GM23248 (cell line): ENCODE measurements around the gene CDH1. TPM values are rescaled to one million over a fixed set of nuclear protein-coding genes. Genes with fewer than 3 reads are reported as not detected.

Source experiments
- DNase-seq: peaks from one replicate; pipeline ENCODE4 v3.0.0-alpha.2; 2015
- H2AFZ ChIP-seq: fragments of 200-600 bp; sonication (generic); 2 replicates; pipeline ENCODE4 v1.6.1; 2016; ENCODE audit warnings: antibody characterized with exemption
- H3F3A ChIP-seq: fragments of 200-600 bp; sonication (generic); 2 replicates; pipeline ENCODE4 v1.6.1; 2016; ENCODE audit warnings: mild to moderate bottlenecking, antibody characterized with exemption, mixed run types; ENCODE audit not compliant: insufficient read depth
- H3K27ac ChIP-seq: fragments of 200-600 bp; sonication (generic); 2 replicates; pipeline ENCODE4 v1.5.1; 2016; ENCODE audit warnings: mild to moderate bottlenecking
- H3K27me3 ChIP-seq: fragments of 200-600 bp; sonication (generic); replicated peaks from 2 replicates; pipeline ENCODE4 v1.6.1; 2016; ENCODE audit warnings: mild to moderate bottlenecking; ENCODE audit not compliant: insufficient read depth
- H3K36me3 ChIP-seq: fragments of 200-600 bp; sonication (generic); 2 replicates; pipeline ENCODE4 v1.6.1; 2016; ENCODE audit warnings: low read depth, mild to moderate bottlenecking
- H3K4me1 ChIP-seq: fragments of 200-600 bp; sonication (generic); 2 replicates; pipeline ENCODE4 v1.6.1; 2016; ENCODE audit warnings: mild to moderate bottlenecking; ENCODE audit not compliant: insufficient read depth
- H3K4me2 ChIP-seq: fragments of 200-600 bp; sonication (generic); one replicate; pipeline ENCODE4 v1.6.1; 2016; ENCODE audit warnings: mild to moderate bottlenecking; ENCODE audit not compliant: unreplicated experiment
- H3K4me3 ChIP-seq: fragments of 200-600 bp; sonication (generic); 2 replicates; pipeline ENCODE4 v1.5.1; 2016; ENCODE audit warnings: mild to moderate bottlenecking
- H3K79me2 ChIP-seq: fragments of 200-600 bp; sonication (generic); 2 replicates; pipeline ENCODE4 v1.6.1; 2016; ENCODE audit warnings: mild to moderate bottlenecking; ENCODE audit not compliant: insufficient read depth
- H3K9ac ChIP-seq: fragments of 200-600 bp; sonication (generic); 2 replicates; pipeline ENCODE4 v1.6.1; 2016; ENCODE audit warnings: mild to moderate bottlenecking
- H3K9me2 ChIP-seq: fragments of 200-600 bp; sonication (generic); 2 replicates; pipeline ENCODE4 v1.6.1; 2016; ENCODE audit warnings: mixed run types, mild to moderate bottlenecking, moderate library complexity; ENCODE audit not compliant: insufficient read depth
- H3K9me3 ChIP-seq: fragments of 200-600 bp; sonication (generic); one replicate; pipeline ENCODE4 v1.6.1; 2017; ENCODE audit warnings: low read depth
- H4K20me1 ChIP-seq: fragments of 200-600 bp; sonication (generic); 2 replicates; pipeline ENCODE4 v1.6.0; 2016; ENCODE audit not compliant: insufficient read depth
- EZH2 ChIP-seq: fragments of 200-600 bp; sonication (generic); IDR thresholded peaks from 2 replicates; pipeline ENCODE4 v1.6.1; 2018; ENCODE audit warnings: antibody characterized with exemption, mild to moderate bottlenecking; ENCODE audit not compliant: insufficient read depth, poor library complexity, severe bottlenecking
- EZH2phosphoT487 ChIP-seq: fragments of 200-600 bp; sonication (generic); IDR thresholded peaks from 2 replicates; pipeline ENCODE4 v1.6.1; 2018; ENCODE audit warnings: antibody characterized with exemption, moderate library complexity, mild to moderate bottlenecking, low read depth; ENCODE audit not compliant: insufficient read depth
- WGBS, 2 experiments: methylation state at CpG; one replicate each; pipeline ENCODE4 v1.1.6; 2015 to 2017; ENCODE audit warnings: low lambda C conversion rate in 2 of 2, low coverage in 1 of 2; ENCODE audit errors: missing lambda C conversion rate in 2 of 2; 5-methylcytosine and 5-hydroxymethylcytosine counted together
- in situ Hi-C: fragments of 300-500 bp; cut with MboI; formaldehyde crosslinking; loops from 2 replicates; pipeline ENCODE4 v1.15.0; 2020
- polyA plus RNA-seq: library from polyadenylated mRNA; unstranded; fragments of >200 nt; fragmentation: Nextera tagmentation; extraction: Ambion mirVana; gene quantifications from 2 replicates; pipeline ENCODE4 v1.2.1, GENCODE V29; 2016
- total RNA-seq: library from RNA; depleted of rRNA; stranded (reverse); fragments of >200 nt; shearing (Covaris generic); gene quantifications from 2 replicates; pipeline ENCODE4 v1.2.3, GENCODE V29; 2014

CDH1 gene
- total and polyA plus RNA-seq, 2 experiments from 2014 or later = 0.04 TPM; not detected in 1

DNA sequence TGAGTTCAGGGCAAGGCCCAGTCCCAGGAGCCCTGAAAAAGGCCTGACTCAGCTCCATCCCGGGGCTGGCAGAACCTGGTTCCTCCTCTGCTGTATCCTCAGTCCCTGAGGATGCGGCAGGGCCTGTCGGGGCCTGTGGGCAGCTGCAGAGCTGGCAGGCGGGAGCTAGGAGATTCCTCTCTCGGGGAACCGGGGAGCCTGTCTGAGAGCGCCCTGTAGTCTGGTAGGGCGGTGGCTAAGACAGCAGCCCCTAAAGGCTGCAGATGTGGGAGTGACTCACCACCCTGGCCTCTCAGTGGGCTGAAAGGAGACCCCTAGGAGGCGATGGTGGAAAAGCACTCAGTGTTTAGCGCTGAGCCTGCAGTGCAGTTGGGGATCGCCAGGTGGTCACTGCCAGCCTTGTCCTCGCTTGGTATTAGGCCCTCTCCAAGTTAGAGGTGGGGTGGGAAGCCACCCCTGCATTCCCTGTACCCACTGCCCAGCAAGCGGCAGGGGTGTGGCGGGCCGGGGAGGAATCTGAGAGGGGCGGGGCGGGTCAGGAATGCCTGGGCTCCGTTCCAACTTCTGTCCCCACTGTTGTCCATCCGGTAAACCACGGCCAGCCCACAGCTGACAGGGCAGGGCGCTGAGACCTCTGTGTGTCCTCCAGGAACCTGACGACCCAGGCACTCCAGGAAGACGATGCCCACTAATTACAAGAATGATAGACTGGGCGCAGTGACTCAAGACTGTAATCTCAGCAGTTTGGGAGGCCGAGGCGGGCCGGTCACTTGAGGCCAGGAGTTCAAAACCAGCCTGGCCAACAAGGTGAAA lies 29.5 kb upstream of the CDH1 start:
- no peaks in the 10 kb centered on the region for H4K20me1 ChIP-seq
- DNase-seq = no peak
- peaks cover 13% of the 10 kb centered on the region; the same call in 1 of the 2 replicates for H3K27me3 ChIP-seq
- no peak overlapping the region for H3K27ac ChIP-seq
- no peaks in the 10 kb centered on the region for H3K9me3 ChIP-seq
- no peaks in the 10 kb centered on the region for H3K9me2 ChIP-seq
- in situ Hi-C loops = loop anchor here (25.0 kb wide), 1 partner anchor 405 kb away; the partner anchor contains the start of gene HAS3
- H3K4me1 ChIP-seq = no peaks in the 10 kb centered on the region
- H3K9ac ChIP-seq = no peak overlapping the region
- no peaks in the 10 kb centered on the region for H3K36me3 ChIP-seq
- H3F3A ChIP-seq = no peaks in the 10 kb centered on the region
- no peak for TF ChIP-seq EZH2
- no peak for TF ChIP-seq EZH2phosphoT487
- WGBS, 2 experiments = 54 to 55% methylated on average over 24 to 27 of the region's 27 CpGs
- no peak overlapping the region for H2AFZ ChIP-seq
- H3K4me3 ChIP-seq = no peak overlapping the region
- H3K4me2 ChIP-seq = no peak overlapping the region
- H3K79me2 ChIP-seq = no peaks in the 10 kb centered on the region

DNA sequence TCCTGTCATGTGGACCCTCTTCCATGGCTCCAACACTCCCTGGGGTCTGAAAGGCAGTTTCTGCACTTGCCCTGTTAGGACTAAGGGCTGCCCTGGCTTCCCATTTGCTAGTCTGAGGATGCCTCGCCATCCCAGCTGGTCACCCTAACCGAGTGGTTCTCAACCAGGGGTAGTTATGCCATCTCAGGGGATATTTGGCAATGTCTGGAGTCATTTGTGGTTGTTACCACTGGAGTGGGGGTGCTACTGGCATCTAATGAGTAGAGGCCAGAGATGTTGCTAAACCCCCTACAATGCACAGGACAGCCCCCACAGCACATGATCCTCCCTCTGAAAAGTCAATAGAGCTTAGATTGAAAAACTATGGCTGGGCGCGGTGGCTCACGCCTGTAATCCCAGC lies 26.9 kb upstream of the CDH1 start:
- WGBS, 2 experiments = 81 to 88% methylated on average over 5 of the region's 5 CpGs
- H3K36me3 ChIP-seq = no peaks in the 10 kb centered on the region
- no peaks in the 10 kb centered on the region for H3K9me2 ChIP-seq
- no peak for DNase-seq
- peaks cover 19% of the 10 kb centered on the region for H3K27me3 ChIP-seq
- H2AFZ ChIP-seq = no peak overlapping the region
- H3K4me2 ChIP-seq = no peak overlapping the region
- no peaks in the 10 kb centered on the region for H3K79me2 ChIP-seq
- H3F3A ChIP-seq = no peaks in the 10 kb centered on the region
- no peaks in the 10 kb centered on the region for H3K4me1 ChIP-seq
- no peak overlapping the region for H3K9ac ChIP-seq
- in situ Hi-C loops = loop anchor here (25.0 kb wide), 1 partner anchor 402 kb away; the partner anchor contains the start of gene HAS3
- no peak overlapping the region for H3K4me3 ChIP-seq
- TF ChIP-seq EZH2 = no peak
- TF ChIP-seq EZH2phosphoT487 = no peak
- H3K9me3 ChIP-seq = no peaks in the 10 kb centered on the region
- H3K27ac ChIP-seq = no peak overlapping the region
- no peaks in the 10 kb centered on the region for H4K20me1 ChIP-seq

DNA sequence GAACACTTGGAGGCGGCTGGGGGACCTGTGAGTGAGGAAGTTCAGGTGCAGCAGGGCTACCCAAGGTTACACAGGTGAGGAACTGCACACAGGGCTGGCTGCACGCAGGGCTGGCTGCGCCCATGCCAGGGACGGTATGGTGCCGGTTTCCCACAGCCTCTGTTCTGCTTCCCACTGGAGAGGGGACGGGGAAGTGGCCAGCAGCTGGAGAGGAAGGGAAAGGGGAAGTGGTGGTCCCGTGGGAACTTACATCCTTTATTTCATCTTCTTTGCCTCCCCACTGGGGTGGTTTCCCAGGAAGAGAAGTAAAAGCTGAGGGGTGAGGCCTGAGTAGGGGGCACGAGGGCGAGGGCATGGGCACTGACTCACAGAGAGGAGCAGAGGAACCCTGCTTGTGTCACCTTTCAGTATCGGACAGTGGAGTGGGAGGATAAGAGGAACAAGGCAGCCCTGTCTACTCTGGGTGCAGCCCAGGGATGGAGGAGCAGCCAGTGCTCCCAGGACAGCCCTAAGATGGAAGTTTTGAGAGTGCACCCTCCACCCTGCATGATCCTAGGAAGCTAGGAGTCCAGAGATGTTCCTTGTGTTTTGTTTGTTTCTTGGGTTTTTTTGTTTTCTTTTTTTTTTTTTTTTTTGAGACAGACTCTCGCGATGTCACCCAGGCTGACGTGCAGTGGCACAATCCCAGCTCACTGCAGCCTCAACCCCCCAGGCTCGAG lies 25.5 kb upstream of the CDH1 start:
- TF ChIP-seq EZH2 (no peak), EZH2phosphoT487 (no peak)

DNA sequence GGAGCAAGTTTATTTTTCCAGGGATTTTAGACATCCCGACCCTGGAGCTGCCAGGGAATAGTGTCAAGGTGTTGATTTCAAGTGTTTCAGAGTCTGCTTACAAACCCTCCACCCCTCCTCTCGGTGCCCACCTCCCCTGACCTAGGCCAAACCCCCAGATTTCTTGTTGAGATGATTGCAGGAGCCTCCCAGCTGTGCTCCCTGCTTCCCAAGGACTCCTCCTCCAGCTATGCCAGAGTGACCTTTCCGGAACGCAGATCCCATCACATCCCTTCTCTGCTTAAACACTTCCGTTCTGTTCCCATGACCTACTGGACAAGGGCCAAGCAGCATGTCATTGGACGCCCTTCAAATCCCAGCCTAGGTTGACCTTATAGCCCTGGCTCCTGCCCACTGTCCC lies 23.7 kb upstream of the CDH1 start:
- in situ Hi-C loops = loop anchor here (25.0 kb wide), 1 partner anchor 399 kb away; the partner anchor contains the start of gene HAS3
- Histone ChIP-seq H2AFZ (no peak overlapping the region), H4K20me1 (no peaks in the 10 kb centered on the region), H3K9ac (no peak overlapping the region), H3K9me3 (no peaks in the 10 kb centered on the region), H3K36me3 (no peaks in the 10 kb centered on the region), H3K27me3 (peaks cover 19% of the 10 kb centered on the region), H3K4me3 (no peak overlapping the region), H3K4me1 (no peaks in the 10 kb centered on the region), H3K9me2 (no peaks in the 10 kb centered on the region), H3K4me2 (no peak overlapping the region), H3F3A (no peaks in the 10 kb centered on the region), H3K27ac (no peak overlapping the region), H3K79me2 (no peaks in the 10 kb centered on the region)
- WGBS, 2 experiments = 39 to 46% methylated on average over 6 of the region's 6 CpGs
- no peak for TF ChIP-seq EZH2phosphoT487
- DNase-seq = no peak

More for the DNA sequence above, 25.5 kb upstream of the CDH1 start:
- WGBS, 2 experiments = 27 to 33% methylated on average over 14 of the region's 14 CpGs
- no peaks in the 10 kb centered on the region for H3F3A ChIP-seq
- in situ Hi-C loops = loop anchor here (25.0 kb wide), 1 partner anchor 401 kb away; the partner anchor contains the start of gene HAS3
- no peaks in the 10 kb centered on the region for H4K20me1 ChIP-seq
- no peak overlapping the region for H3K9ac ChIP-seq
- H3K4me3 ChIP-seq = no peak overlapping the region
- no peak overlapping the region for H2AFZ ChIP-seq
- no peaks in the 10 kb centered on the region for H3K36me3 ChIP-seq
- no peaks in the 10 kb centered on the region for H3K9me3 ChIP-seq
- peaks cover 19% of the 10 kb centered on the region for H3K27me3 ChIP-seq
- H3K4me2 ChIP-seq = no peak overlapping the region
- no peaks in the 10 kb centered on the region for H3K79me2 ChIP-seq
- no peaks in the 10 kb centered on the region for H3K4me1 ChIP-seq
- H3K9me2 ChIP-seq = no peaks in the 10 kb centered on the region
- no peak overlapping the region for H3K27ac ChIP-seq
- no peak for DNase-seq
